ENCODE results near the gene IQSEC1. TPM values are rescaled to one million over a fixed set of nuclear protein-coding genes. Genes with fewer than 3 reads are reported as not detected.

IQSEC1 gene
- polyA plus RNA-seq, 3 donors from 2014 or later = 9.0 to 40.5 (median 15.3) TPM

DNA sequence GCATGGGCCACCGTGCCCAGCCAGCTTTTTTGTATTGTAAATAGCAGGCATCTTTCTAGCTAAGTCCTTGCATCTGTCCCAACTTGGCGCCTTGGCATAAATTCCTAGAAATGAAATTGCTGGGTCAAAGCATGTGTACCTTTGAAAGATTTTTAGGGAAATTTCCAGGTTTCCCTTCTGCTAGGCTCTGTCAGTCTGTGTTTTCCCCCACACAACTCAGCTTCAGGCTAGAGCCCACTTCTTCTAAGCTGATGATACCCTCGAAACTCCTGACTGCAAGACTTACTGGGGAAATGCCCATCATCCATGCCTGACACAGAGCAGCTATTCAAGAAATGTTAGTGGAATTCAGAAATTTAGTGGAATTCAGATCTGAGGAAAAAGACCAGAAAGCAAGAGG, 221.0 kb downstream of the IQSEC1 start:
- no peaks in the 10 kb centered on the region for H3K36me3 Mint-ChIP-seq
- no peak overlapping the region for H3K4me3 Mint-ChIP-seq
- no peak for DNase-seq
- H3K27ac Mint-ChIP-seq = no peak overlapping the region
- peaks cover 2 to 6% (median 3%) of the 10 kb centered on the region in 3 donors for H3K27me3 Mint-ChIP-seq (ENCODE audit: low read depth in 3 of 3)
- H3K4me1 Mint-ChIP-seq = no peaks in the 10 kb centered on the region
- H3K9me3 Mint-ChIP-seq = no peaks in the 10 kb centered on the region

Other genes starting within 250 kb of the IQSEC1 start
- gene RPL32, start 231.9 kb downstream of the IQSEC1 start, polyA plus RNA-seq = 1,000 to 10,000 TPM in 2 of 3 donors, 100 to 1,000 TPM in 1; 525 to 1,812 (median 1,173) TPM

Data from immature natural killer cell (primary cell).